Endothelial cell of umbilical vein (primary cell): ENCODE measurements around the gene ELANE. TPM values are rescaled to one million over a fixed set of nuclear protein-coding genes. Genes with fewer than 3 reads are reported as not detected.

Experiments used
- BruUV-seq: library from RNA; stranded (reverse); fragments of 400-500 nt; replicated peaks from 2 replicates; lab custom pipeline; 2021; lab: Mats Ljungman, UMichigan
- CTCF ChIA-PET: fragments of 300-600, 350-600 bp; sonication (Branson Sonifier 250); formaldehyde crosslinking; loops from one replicate; lab custom pipeline; 2021; ENCODE audit warnings: antibody characterized with exemption, inconsistent platforms; lab: Charles Lee
- POLR2A ChIA-PET: fragments of 300-600, 350-600 bp; sonication (Branson Sonifier 250); formaldehyde crosslinking; loops from one replicate; lab custom pipeline; 2021; ENCODE audit warnings: antibody characterized with exemption, inconsistent platforms; lab: Charles Lee
- DNase-seq: peaks from one replicate; pipeline ENCODE4 v3.0.0-alpha.2; 2011; ENCODE audit warnings: low read depth, low spot score
- FAIRE-seq: peaks from 2 replicates; lab custom pipeline; 2011; peaks lifted over from hg19 to GRCh38; lab: Jason Lieb, UNC
- H2AFZ ChIP-seq: 2 replicates; pipeline ENCODE4 v1.6.0; 2012; ENCODE audit warnings: low read depth, low read length, control low read depth, inconsistent platforms
- H3K27ac ChIP-seq: 2 replicates; pipeline ENCODE4 v1.5.1; 2011; ENCODE audit warnings: low read depth, mild to moderate bottlenecking, control low read depth, low read length, moderate library complexity; ENCODE audit not compliant: insufficient read depth
- H3K27me3 ChIP-seq, 2 experiments: 2 replicates each; pipeline versions ENCODE4 v1.6.0 to v1.6.1; 2011; ENCODE audit warnings: low read length in 2 of 2, mixed read lengths in 1 of 2; ENCODE audit not compliant: control insufficient read depth in 2 of 2, insufficient read depth in 2 of 2
- H3K36me3 ChIP-seq, 2 experiments: 2 replicates in 1 of 2; 3 replicates in 1 of 2; pipeline ENCODE4 v1.5.1; 2011; ENCODE audit warnings: low read length in 2 of 2, mild to moderate bottlenecking in 1 of 2, moderate library complexity in 1 of 2; ENCODE audit not compliant: control insufficient read depth in 2 of 2, insufficient read depth in 2 of 2; ENCODE audit errors: extremely low read depth in 1 of 2
- H3K4me1 ChIP-seq: 3 replicates; pipeline ENCODE4 v1.5.1; 2011; ENCODE audit warnings: mild to moderate bottlenecking, low read length; ENCODE audit not compliant: control insufficient read depth, insufficient read depth; ENCODE audit errors: extremely low read depth
- H3K4me2 ChIP-seq: 2 replicates; pipeline ENCODE4 v1.6.1; 2011; ENCODE audit warnings: low read length, control low read depth, mixed read lengths; ENCODE audit not compliant: insufficient read depth
- H3K4me3 ChIP-seq, 3 experiments: fragments of 200-600 bp in 1 of 3; sonication (generic), shearing (Covaris generic) in 1 of 3; replicated peaks in 1 of 3; 2 replicates each; pipeline ENCODE4 v1.5.1; 2011 to 2016; ENCODE audit warnings: control low read depth in 3 of 3, low read length in 3 of 3, mild to moderate bottlenecking in 2 of 3, inconsistent platforms in 1 of 3, low read depth in 1 of 3, moderate library complexity in 1 of 3; ENCODE audit not compliant: insufficient read depth in 1 of 3
- H3K79me2 ChIP-seq: 2 replicates; pipeline ENCODE4 v1.6.0; 2012; ENCODE audit warnings: low read length, inconsistent platforms; ENCODE audit not compliant: control insufficient read depth, insufficient read depth
- H3K9ac ChIP-seq: replicated peaks from 2 replicates; pipeline ENCODE3; 2011; ENCODE audit warnings: low read length, control low read depth; ENCODE audit not compliant: insufficient read depth; ENCODE audit errors: extremely low read depth
- H3K9me1 ChIP-seq: replicated peaks from 3 replicates; pipeline ENCODE4 v1.6.0; 2011; ENCODE audit warnings: mild to moderate bottlenecking, low read length; ENCODE audit not compliant: control insufficient read depth, insufficient read depth; ENCODE audit errors: extremely low read depth
- H3K9me3 ChIP-seq: replicated peaks from 2 replicates; pipeline ENCODE4 v1.5.1; 2012; ENCODE audit warnings: low read length, inconsistent platforms; ENCODE audit not compliant: control insufficient read depth, insufficient read depth
- H4K20me1 ChIP-seq: replicated peaks from 2 replicates; pipeline ENCODE3; 2011; ENCODE audit warnings: mild to moderate bottlenecking, low read length; ENCODE audit not compliant: control insufficient read depth, insufficient read depth; ENCODE audit errors: extremely low read depth
- CTCF ChIP-seq, 2 donors: IDR thresholded peaks; 1 replicate in 1 of 2; 2 replicates in 1 of 2; pipeline ENCODE4 v1.5.1; 2011; ENCODE audit warnings: low read length in 2 of 2, mild to moderate bottlenecking in 2 of 2, moderate library complexity in 2 of 2, control low read depth in 1 of 2, inconsistent platforms in 1 of 2, low read depth in 1 of 2; ENCODE audit not compliant: insufficient read depth in 1 of 2; ENCODE audit errors: extremely low read depth in 1 of 2
- EZH2 ChIP-seq: IDR thresholded peaks from 2 replicates; pipeline ENCODE4 v1.6.1; 2012; ENCODE audit warnings: borderline replicate concordance, low read depth, mild to moderate bottlenecking, moderate library complexity, low read length, inconsistent platforms; ENCODE audit not compliant: severe bottlenecking
- FOS ChIP-seq: IDR thresholded peaks from 2 replicates; pipeline ENCODE4 v1.6.1; 2011; ENCODE audit warnings: mild to moderate bottlenecking, low read length, moderate library complexity, borderline replicate concordance; ENCODE audit not compliant: insufficient read depth
- GATA2 ChIP-seq: IDR thresholded peaks from 2 replicates; pipeline ENCODE4 v1.7.0; 2011; ENCODE audit warnings: low read depth, mild to moderate bottlenecking, moderate library complexity, mixed read lengths, low read length; ENCODE audit not compliant: insufficient read length, insufficient read depth
- MAX ChIP-seq: IDR thresholded peaks from 2 replicates; pipeline ENCODE4 v1.6.1; 2011; ENCODE audit not compliant: insufficient read depth, insufficient read length
- MYC ChIP-seq: IDR thresholded peaks from one replicate; pipeline ENCODE4 v1.6.1; 2011; ENCODE audit warnings: mild to moderate bottlenecking, low read depth, low read length
- POLR2A ChIP-seq: IDR thresholded peaks from 2 replicates; pipeline ENCODE4 v1.6.1; 2012; ENCODE audit warnings: low read depth, mild to moderate bottlenecking, control low read depth, low read length
- POLR2AphosphoS5 ChIP-seq: IDR thresholded peaks from 2 replicates; pipeline ENCODE4 v1.6.1; 2012; ENCODE audit warnings: low read depth, mild to moderate bottlenecking, control low read depth, low read length, moderate library complexity; ENCODE audit not compliant: insufficient read depth
- dilution Hi-C: fragments of 300-500 bp; cut with MboI; formaldehyde crosslinking; loops from one replicate; pipeline ENCODE4 v1.15.0; 2019; ENCODE audit warnings: low sequenced_read_pairs; ENCODE audit not compliant: extremely low pct_ligation_motif_present
- intact Hi-C: fragments of 100-400 bp; cut with micrococcal nuclease; formaldehyde crosslinking; loops from one replicate; pipeline ENCODE4 v1.10.0; 2022
- polyA plus RNA-seq, 4 experiments: library from polyadenylated mRNA; depleted of rRNA in 3 of 4; stranded (reverse) in 3 of 4; unstranded in 1 of 4; fragments of >200 nt; gene quantifications; 2 replicates each; pipeline versions ENCODE4 v1.2.1 to v1.2.3, GENCODE V29; 2011 to 2012; ENCODE audit warnings: missing spikeins in 1 of 4
- total RNA-seq: library from RNA; stranded (reverse); gene quantifications from 2 replicates; pipeline ENCODE4 v1.2.3, GENCODE V29; 2021

The ELANE gene
- total and polyA plus RNA-seq, 2 donors (not counting 3 experiments of a cell fraction or from before 2014, with no cell fraction given) = not detected

- no peak overlapping the region for H3K27ac ChIP-seq
- H3K36me3 ChIP-seq = peaks cover 0 to 21% of the 10 kb centered on the region in 2 experiments
- no peaks in the 10 kb centered on the region for H4K20me1 ChIP-seq
- no peak overlapping the region for H3K9ac ChIP-seq
- ChIA-PET POLR2A (no interaction called here), CTCF (interaction anchor here (1.2 to 2.0 kb wide), 2 partner anchors 10 to 16 kb away, joined by 4 to 7 read pairs; no protein-coding TSS in a partner anchor)
- BruUV-seq = no TSS peak
- FAIRE-seq (no peak), DNase-seq (no peak)
- no peak overlapping the region for H3K4me3 ChIP-seq
- no peak overlapping the region for H3K4me2 ChIP-seq
- no peaks in the 10 kb centered on the region for H3K9me1 ChIP-seq
- H2AFZ ChIP-seq = no peak overlapping the region
- TF ChIP-seq MYC = no peak
- TF ChIP-seq CTCF (IDR thresholded peaks at IDR 0.05; ENCODE audit: extremely low read depth in 1 of 2, insufficient read depth in 1 of 2, low read depth in 1 of 2, low read length in 2 of 2) = no peak
- TF ChIP-seq EZH2 = no peak
- H3K4me1 ChIP-seq = peaks cover 9% of the 10 kb centered on the region
- H3K79me2 ChIP-seq = no peaks in the 10 kb centered on the region
- dilution Hi-C loops = no loop called here
- intact Hi-C loops = no loop called here
- H3K9me3 ChIP-seq = no peaks in the 10 kb centered on the region
- no peaks in the 10 kb centered on the region for H3K27me3 ChIP-seq
Measured at GRCh38 chr19:873084-873483, 21.0 kb downstream of the ELANE start.

GRCh38 chr19:873561-874041 is 21.5 kb downstream of the ELANE start:
- POLR2A ChIA-PET = no interaction called here
- Histone ChIP-seq H3K9me3 (no peaks in the 10 kb centered on the region), H3K4me2 (no peak overlapping the region), H4K20me1 (no peaks in the 10 kb centered on the region), H3K4me1 (peaks cover 9% of the 10 kb centered on the region), H3K27me3 (no peaks in the 10 kb centered on the region), H3K9me1 (no peaks in the 10 kb centered on the region), H3K27ac (no peak overlapping the region), H3K79me2 (no peaks in the 10 kb centered on the region), H3K9ac (no peak overlapping the region), H3K4me3 (no peak overlapping the region), H2AFZ (no peak overlapping the region), H3K36me3 (peaks cover 0 to 17% of the 10 kb centered on the region in 2 experiments)
- no peak for DNase-seq
- CTCF ChIA-PET = interaction anchor here (2.0 kb wide), 1 partner anchor 10 kb away, joined by 7 read pairs; no protein-coding TSS in a partner anchor
- intact Hi-C loops = no loop called here
- no peak for FAIRE-seq
- TF ChIP-seq POLR2AphosphoS5 = no peak
- no peak for TF ChIP-seq FOS
- no peak for TF ChIP-seq POLR2A
- TF ChIP-seq MYC = no peak
- no peak for TF ChIP-seq MAX
- no peak for TF ChIP-seq GATA2
- BruUV-seq = no TSS peak
- dilution Hi-C loops = no loop called here
